CD4-positive, alpha-beta T cell treated with Interleukin-12 subunit alpha and Interleukin-12 subunit beta, for 1 hour (primary cell): ENCODE data around the gene H2BW2.
"Not testable (repeated sequence)": the region's sequence is repeated elsewhere in the genome, so short reads cannot be mapped to it uniquely, and the experiment has no call there.

Experiments
- DNase-seq: peaks from one replicate; pipeline ENCODE4 v3.0.0-alpha.2; 2020

The H2BW2 gene

DNA sequence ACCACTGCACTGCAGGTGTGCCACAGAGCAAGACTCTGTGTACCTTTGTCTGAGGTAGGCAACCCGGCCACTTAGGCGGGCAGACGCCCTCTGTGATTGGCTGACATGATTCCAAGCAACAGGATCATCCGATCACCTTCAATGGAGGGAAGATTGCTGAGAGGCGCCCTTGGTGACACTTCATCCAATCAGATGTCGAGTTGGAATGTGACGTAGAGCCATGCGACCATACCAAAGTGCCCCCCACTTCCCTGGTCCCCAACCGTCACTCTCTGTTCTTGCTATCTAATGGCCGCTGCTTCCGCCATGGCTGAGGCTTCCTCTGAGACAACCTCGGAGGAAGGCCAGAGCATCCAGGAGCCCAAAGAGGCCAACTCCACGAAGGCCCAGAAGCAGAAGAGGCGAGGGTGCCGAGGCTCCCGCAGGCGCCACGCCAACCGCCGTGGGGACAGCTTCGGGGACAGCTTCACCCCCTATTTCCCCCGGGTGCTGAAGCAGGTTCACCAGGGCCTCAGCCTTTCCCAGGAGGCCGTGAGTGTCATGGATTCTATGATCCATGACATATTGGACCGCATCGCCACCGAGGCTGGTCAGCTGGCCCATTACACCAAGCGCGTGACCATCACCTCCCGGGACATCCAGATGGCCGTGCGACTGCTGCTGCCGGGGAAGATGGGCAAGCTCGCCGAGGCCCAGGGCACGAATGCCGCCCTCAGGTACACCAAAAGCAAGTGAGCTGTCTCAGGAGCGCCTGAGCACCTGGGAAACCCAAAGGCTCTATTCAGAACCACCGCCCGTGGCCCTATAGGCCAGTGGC, at the start of gene H2BW2:
Gene H2BW2 (plus strand): TSS at position 268 of the 817 bp plus-strand sequence. CDS start 39 bp downstream, at position 307.
- DNase-seq = no peak

GRCh38 chrX:103999234-103999633, 40.5 kb upstream of the H2BW2 start:
- no peak for DNase-seq

DNA sequence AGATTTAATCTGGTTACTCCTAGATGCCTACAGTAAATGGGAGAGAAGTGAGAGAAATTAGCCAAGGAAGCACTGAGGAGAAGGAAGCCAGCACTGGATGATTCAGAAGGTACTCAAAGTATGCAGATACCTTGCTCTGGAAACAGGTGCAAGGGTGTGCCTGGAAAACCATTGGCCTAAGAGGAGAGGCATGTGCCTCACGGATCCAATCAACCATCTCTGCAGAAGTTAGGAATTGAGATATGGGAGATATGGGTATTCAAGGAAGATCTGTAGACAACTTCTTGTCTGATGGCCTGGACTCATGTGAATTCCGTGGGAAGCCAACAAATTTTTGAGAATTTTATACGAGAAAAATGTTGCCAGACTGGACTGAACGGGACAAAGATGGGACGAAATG, 30.9 kb upstream of the H2BW2 start:
- no peak for DNase-seq

- no peak for DNase-seq
Measured at GRCh38 chrX:104013158-104013557, 26.6 kb upstream of the H2BW2 start.

- DNase-seq = no peak
Measured at GRCh38 chrX:104013606-104014005, 26.1 kb upstream of the H2BW2 start, which contains the start of gene H2BW1. H2BW1 (minus strand) TSS chrX:104013708; CDS start chrX:104013576, 132 bp downstream.

DNA sequence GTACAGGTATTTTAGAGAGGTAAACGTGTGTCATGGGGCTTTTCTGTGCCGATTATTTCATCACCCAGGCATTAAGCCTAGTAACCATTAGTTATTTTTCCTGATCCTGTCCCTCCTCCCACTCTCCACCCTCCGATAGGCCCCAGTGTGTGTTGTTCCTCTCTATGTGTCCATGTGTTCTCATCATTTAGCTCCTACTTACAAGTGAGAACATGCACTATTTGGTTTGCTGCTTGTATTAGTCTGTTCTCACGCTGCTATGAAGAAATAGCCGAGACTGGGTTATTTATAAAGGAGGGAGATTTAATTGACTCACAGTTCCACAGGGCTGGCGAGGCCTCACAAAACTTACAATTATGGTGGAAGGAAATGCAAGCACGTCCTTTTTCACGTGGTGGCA, 24.2 kb upstream of the H2BW2 start:
- DNase-seq = not testable (repeated sequence)

- DNase-seq = no peak
Measured at GRCh38 chrX:104018126-104018525, 21.6 kb upstream of the H2BW2 start.

- no peak for DNase-seq
Measured at GRCh38 chrX:104041003-104041402, 1.2 kb downstream of the H2BW2 start.

- DNase-seq = no peak
Measured at GRCh38 chrX:104045642-104046041, 5.9 kb downstream of the H2BW2 start.

GRCh38 chrX:104047171-104047570, 7.4 kb downstream of the H2BW2 start:
- DNase-seq = no peak

DNA sequence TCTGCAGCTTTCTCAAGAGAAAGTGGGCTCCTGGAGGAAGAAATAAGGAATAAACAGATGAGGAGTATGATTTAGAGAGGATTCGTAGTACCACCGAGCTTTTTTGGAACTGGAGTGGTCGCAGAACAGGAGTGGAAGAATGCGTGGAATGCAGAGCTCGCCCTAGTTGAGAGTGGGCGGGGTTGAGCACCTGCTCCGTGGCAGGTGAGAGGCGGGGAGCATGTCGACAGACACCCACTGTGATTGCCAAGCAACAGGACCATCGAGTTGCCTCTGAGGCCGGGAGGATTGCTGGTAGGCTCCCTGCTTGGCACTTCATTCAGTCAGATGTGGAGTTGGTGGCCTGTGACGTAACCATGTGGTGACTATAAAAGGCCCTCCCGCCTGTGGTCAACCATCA, 15.2 kb downstream of the H2BW2 start:
- not testable (repeated sequence) for DNase-seq

DNA sequence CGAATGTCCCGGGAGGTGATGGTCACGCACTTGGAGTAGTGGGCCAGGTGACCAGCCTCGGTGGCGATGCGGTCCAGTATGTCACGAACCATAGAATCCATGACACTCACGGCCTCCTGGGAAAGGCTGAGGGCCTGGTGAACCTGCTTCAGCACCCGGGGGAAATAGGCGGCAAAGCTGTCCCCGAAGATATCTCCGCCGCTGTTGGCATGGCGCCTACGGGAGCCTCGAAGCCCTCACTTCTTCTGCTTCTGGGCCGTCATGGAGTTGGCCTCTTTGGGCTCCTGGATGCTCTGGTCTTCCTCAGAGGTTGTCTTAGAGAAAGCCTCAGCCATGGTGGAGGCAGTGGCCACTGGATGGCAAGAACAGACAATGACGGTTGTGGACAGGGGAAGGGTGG, 22.9 kb downstream of the H2BW2 start:
- DNase-seq = not testable (repeated sequence)

DNA sequence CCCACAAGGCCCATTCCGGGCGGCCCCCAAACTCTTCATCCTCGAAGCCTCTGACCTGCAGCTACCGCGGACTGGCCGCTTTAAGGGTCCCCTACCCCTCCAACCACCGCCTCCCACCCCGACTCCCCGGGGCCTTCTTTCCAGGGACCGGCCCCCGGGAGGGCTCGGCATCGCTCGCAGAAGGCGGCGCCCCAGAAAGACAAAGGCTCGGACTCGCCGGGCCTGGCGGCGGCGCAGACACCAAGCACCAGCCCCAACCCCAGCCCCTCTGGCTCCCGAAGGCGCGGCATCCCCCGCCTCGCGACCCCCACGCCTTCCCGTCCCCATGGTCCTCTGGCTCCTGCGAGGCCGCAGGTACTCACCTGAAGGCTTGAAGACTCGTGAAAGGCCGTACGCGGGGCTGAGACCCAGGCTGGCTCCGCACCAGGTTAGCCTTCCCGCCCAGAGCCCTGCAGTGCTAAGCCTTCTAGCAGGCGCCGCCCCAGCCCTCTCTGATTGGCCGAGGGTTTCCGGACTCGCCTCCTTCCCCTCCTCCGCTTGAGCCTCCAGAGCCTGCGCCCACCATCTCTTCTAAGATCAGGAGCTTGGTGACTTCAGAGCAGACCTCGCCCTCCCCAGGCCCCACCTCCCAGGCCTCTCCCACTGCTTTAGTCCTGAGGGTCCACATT, 36.2 kb downstream of the H2BW2 start, which contains the start of gene TMSB15C:
Gene TMSB15C (minus strand): TSS at position 459 of the 668 bp plus-strand sequence.
- not testable (repeated sequence) for DNase-seq

DNA sequence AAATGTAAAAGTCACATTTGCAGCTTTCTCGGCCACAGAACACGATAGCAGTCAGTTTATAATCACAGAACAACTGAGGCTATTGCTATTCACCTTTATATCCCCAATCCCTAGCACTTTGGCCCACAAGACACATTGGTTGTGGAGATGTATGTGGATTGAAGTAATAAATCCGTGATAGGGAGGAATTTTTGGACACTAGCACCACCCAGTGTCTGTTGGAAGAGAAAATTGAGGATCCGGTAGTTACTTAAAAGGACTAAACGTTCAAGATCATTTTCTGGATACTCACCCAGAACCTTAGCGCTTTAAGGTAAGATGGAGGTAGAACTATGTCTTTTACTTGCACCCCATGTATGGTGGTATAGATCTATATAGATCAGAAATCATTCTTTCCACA, 38.1 kb downstream of the H2BW2 start:
- not testable (repeated sequence) for DNase-seq

- DNase-seq = no peak
Measured at GRCh38 chrX:104084063-104084462, 44.3 kb downstream of the H2BW2 start.

GRCh38 chrX:104084534-104085277, 45.0 kb downstream of the H2BW2 start:
- no peak for DNase-seq

GRCh38 chrX:104085477-104085876, 45.7 kb downstream of the H2BW2 start:
- no peak for DNase-seq

DNA sequence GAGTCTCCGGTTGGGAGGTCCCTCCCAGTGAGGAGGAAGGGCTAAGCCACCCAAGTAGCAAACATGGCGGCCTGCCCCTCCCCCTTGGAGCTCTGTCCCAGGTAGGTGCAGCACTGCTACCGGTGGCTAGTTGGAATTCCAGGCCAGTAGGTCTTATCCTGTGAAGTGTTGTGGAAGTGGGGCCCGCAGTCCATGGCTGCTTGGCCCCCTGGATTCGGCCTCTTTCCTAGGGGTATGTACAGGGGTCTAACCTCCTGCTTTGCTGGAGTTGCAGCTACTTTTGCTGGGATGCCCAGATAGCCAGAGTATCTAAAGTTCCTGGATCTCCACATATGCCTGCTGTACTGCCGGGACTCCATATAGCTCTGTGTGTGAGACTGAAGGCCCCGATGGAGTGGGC, 46.2 kb downstream of the H2BW2 start:
- DNase-seq = no peak
